Spinal cord (tissue), 10 donors: ENCODE data around the gene MSI2. TPM values are rescaled to one million over a fixed set of nuclear protein-coding genes. Genes with fewer than 3 reads are reported as not detected.

ENCODE experiments used
- DNase-seq, 6 donors: peaks; one replicate each; pipeline versions ENCODE4 v3.0.0 to v3.0.0-alpha.2; 2013 to 2015; ENCODE audit warnings: low spot score in 6 of 6, low read depth in 4 of 6
- H3K27ac ChIP-seq: one replicate; pipeline ENCODE4 v1.5.1; 2013; ENCODE audit warnings: low read depth, low read length, control low read depth
- H3K27me3 ChIP-seq: one replicate; pipeline ENCODE4 v1.6.1; 2013; ENCODE audit warnings: low read length; ENCODE audit not compliant: control insufficient read depth, insufficient read depth
- H3K36me3 ChIP-seq: one replicate; pipeline ENCODE4 v1.6.1; 2013; ENCODE audit warnings: low read length; ENCODE audit not compliant: control insufficient read depth, insufficient read depth
- H3K4me1 ChIP-seq: one replicate; pipeline ENCODE4 v1.6.1; 2013; ENCODE audit warnings: low read length; ENCODE audit not compliant: control insufficient read depth, insufficient read depth
- H3K4me3 ChIP-seq: one replicate; pipeline ENCODE4 v1.5.1; 2013; ENCODE audit warnings: low read depth, low read length, control low read depth
- H3K9me3 ChIP-seq: one replicate; pipeline ENCODE4 v1.6.1; 2013; ENCODE audit warnings: low read length; ENCODE audit not compliant: control insufficient read depth, insufficient read depth
- WGBS: methylation state at CpG from one replicate; pipeline ENCODE4 v1.1.5; 2013; ENCODE audit warnings: missing lambda C conversion rate; ENCODE audit not compliant: insufficient coverage; 5-methylcytosine and 5-hydroxymethylcytosine counted together
- polyA plus RNA-seq, 2 donors: library from polyadenylated mRNA; unstranded; fragments of 120-200 nt; gene quantifications; one replicate each; pipeline ENCODE4 v1.2.1, GENCODE V29; 2013; ENCODE audit not compliant: insufficient read length in 2 of 2
- total RNA-seq, 2 donors: library from RNA; depleted of rRNA in 1 of 2; stranded (reverse); fragments of 120-200 nt in 1 of 2; fragments of >200 nt in 1 of 2; gene quantifications; one replicate each; pipeline versions ENCODE4 v1.2.3 to v1.2.4, GENCODE V29; 2013 to 2014
- donor health status: healthy.

The MSI2 gene
- total and polyA plus RNA-seq, 4 donors, result 92.8 to 167 (median 109) TPM

DNA sequence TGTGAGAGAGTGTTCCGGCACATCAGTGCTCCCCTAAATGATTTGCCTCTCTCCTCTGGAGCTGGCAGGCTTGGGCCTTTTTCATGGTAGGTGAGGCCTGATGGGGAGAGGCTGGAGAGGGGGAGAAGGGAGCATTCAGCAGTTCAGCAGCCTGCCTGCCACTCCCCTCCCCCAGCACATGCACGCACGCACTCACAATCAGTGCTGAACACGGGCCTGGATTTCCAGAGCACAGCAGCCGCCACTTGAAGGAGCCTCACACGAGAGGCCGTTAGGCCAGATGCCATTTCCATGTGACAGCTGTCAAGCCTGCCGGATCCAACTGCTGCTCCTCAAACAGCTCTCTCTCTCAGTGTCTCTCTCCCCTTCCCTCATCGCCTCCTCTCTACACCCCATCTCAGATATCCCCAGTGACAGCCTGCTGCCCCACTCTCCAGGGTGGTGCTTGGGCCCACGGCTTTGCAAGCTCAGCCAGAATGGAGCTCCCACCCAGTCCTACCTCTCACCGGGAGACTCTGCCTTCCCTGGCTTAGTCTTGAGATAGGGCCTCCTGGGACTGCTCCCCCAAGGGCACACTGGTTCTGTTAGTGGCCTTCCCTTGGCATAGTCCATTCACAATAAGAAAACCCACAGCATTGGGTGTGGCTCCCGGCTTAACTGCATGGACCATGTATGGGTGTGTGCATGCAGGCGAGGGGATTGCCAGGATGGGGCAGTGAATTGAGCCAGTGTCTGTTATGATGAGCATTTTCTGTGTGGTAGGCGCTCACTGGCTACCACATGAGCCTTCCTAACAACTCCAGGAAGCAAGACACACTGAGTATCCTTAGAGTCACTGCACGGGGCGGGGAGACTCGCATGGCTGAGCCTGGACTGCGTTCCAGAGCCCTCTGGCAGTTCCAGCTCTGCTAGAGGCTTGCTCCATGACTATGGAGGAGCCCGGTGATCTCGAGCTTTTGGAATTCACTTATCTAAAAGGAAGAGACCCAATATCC lies 262.6 kb downstream of the MSI2 start:
- Histone ChIP-seq H3K9me3 (no peaks in the 10 kb centered on the region), H3K4me1 (peaks cover 50% of the 10 kb centered on the region), H3K27me3 (no peaks in the 10 kb centered on the region), H3K4me3 (no peak overlapping the region), H3K27ac (peak overlapping the region; percentile 74), H3K36me3 (peaks cover 3% of the 10 kb centered on the region)
- DNase-seq, result peak in 2 of 6 donors; percentile 91 to 94
- 50% methylated on average over 18 of the region's 20 CpGs for WGBS

- DNase-seq, result no peak
- 100% methylated on average over 3 of the region's 7 CpGs for WGBS
- Histone ChIP-seq H3K27me3 (no peaks in the 10 kb centered on the region), H3K9me3 (no peaks in the 10 kb centered on the region), H3K36me3 (peaks cover 3% of the 10 kb centered on the region), H3K27ac (no peak overlapping the region), H3K4me1 (peaks cover 52% of the 10 kb centered on the region), H3K4me3 (no peak overlapping the region)
These were observed 263.5 kb downstream of the MSI2 start for GRCh38 chr17:57519800-57520199.

GRCh38 chr17:57521606-57522005 lies 265.3 kb downstream of the MSI2 start:
- 80% methylated on average over 1 of the region's 7 CpGs for WGBS
- Histone ChIP-seq H3K9me3 (no peaks in the 10 kb centered on the region), H3K4me1 (peaks cover 65% of the 10 kb centered on the region), H3K27ac (peak overlapping the region; percentile 63), H3K27me3 (no peaks in the 10 kb centered on the region), H3K4me3 (no peak overlapping the region), H3K36me3 (peaks cover 3% of the 10 kb centered on the region)
- no peak for DNase-seq

- Histone ChIP-seq H3K9me3 (no peaks in the 10 kb centered on the region), H3K27ac (peak overlapping the region; percentile 63), H3K4me1 (peaks cover 67% of the 10 kb centered on the region), H3K27me3 (no peaks in the 10 kb centered on the region), H3K4me3 (no peak overlapping the region), H3K36me3 (peaks cover 3% of the 10 kb centered on the region)
- no peak for DNase-seq
- WGBS, result 73% methylated on average over 8 of the region's 10 CpGs
These were observed 266.0 kb downstream of the MSI2 start for GRCh38 chr17:57522042-57523005.

- Histone ChIP-seq H3K27me3 (no peaks in the 10 kb centered on the region), H3K9me3 (no peaks in the 10 kb centered on the region), H3K4me1 (peaks cover 57% of the 10 kb centered on the region), H3K4me3 (no peak overlapping the region), H3K27ac (peak overlapping the region; percentile 83), H3K36me3 (no peaks in the 10 kb centered on the region)
- DNase-seq, result no peak
- 33% methylated on average over 3 of the region's 7 CpGs for WGBS
These were observed 267.8 kb downstream of the MSI2 start for GRCh38 chr17:57523926-57524632.

- 90% methylated on average over 2 of the region's 4 CpGs for WGBS
- peak overlapping the region; percentile 83 for H3K27ac ChIP-seq
- no peak for DNase-seq
These were observed 268.7 kb downstream of the MSI2 start for GRCh38 chr17:57524839-57525568.

DNA sequence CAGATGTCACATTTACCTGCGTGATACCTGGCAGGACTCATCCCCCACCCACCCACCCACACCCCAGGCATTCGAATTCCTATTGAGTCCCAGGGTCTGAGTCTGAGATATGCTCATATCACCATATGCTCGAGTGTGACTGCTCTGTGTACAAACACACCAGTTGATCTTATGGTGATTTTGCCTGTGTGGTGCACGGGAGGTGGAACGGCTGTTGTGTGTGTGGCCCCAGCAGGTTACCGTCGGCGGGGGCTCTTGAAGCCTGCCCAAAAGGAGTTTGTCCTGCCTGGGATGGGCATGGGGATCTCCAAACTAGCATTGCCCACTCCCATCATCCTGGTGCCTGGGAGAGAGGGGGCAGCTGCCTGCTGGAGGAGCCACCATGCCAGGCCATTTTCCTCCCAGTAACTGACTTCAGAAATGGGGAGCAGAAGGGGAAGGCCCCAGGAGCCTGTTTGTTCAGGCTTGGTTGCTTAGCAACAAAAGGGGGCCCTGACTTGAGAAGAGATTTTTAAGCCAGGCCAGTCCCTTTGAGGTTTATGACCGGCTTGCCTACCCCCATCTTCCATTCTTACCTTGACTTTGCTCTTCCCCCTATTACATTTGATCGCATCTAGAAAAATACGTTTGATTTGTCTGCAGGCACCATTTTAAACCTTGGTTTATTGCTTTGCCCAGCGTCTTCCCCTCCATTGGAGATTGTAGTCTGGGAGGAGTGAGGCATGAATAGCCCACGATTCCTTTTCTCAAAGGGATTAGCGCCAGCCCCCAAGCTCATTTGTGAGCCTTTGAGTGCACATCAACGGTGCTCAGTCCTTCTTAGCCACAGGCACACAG lies 271.1 kb downstream of the MSI2 start:
- no peaks in the 10 kb centered on the region for H3K27me3 ChIP-seq
- DNase-seq, result peak in 2 of 6 donors; percentile 82 to 85
- WGBS, result 12% methylated on average over 8 of the region's 15 CpGs
- no peak overlapping the region for H3K4me3 ChIP-seq
- no peaks in the 10 kb centered on the region for H3K9me3 ChIP-seq
- H3K27ac ChIP-seq, result peak overlapping the region; percentile 83
- no peaks in the 10 kb centered on the region for H3K36me3 ChIP-seq
- peaks cover 50% of the 10 kb centered on the region for H3K4me1 ChIP-seq

More at GRCh38 chr17:57524839-57525568, 268.7 kb downstream of the MSI2 start:
- no peak overlapping the region for H3K4me3 ChIP-seq
- no peaks in the 10 kb centered on the region for H3K36me3 ChIP-seq
- H3K4me1 ChIP-seq, result peaks cover 54% of the 10 kb centered on the region
- no peaks in the 10 kb centered on the region for H3K9me3 ChIP-seq
- no peaks in the 10 kb centered on the region for H3K27me3 ChIP-seq

GRCh38 chr17:57528058-57528451 lies 271.7 kb downstream of the MSI2 start:
- Histone ChIP-seq H3K4me3 (no peak overlapping the region), H3K9me3 (no peaks in the 10 kb centered on the region), H3K27me3 (no peaks in the 10 kb centered on the region), H3K4me1 (peaks cover 50% of the 10 kb centered on the region), H3K27ac (peak overlapping the region; percentile 83), H3K36me3 (peaks cover 6% of the 10 kb centered on the region)
- WGBS, result 36% methylated on average over 5 of the region's 7 CpGs
- no peak for DNase-seq
